Activated CD4-positive, CD25-positive, alpha-beta regulatory T cell treated with anti-CD3 and anti-CD28 coated beads, Interleukin-2, amount 50 U/mL, for 16 hours (primary cell): ENCODE data around the gene WDR48.

Experiments used
- DNase-seq: peaks from one replicate; pipeline ENCODE4 v3.0.0-alpha.2; 2020; ENCODE audit warnings: low read depth, low spot score

Gene WDR48

GRCh38 chr3:39063143-39063542, 11.3 kb downstream of the WDR48 start:
- DNase-seq: no peak

- DNase-seq: no peak
These were observed 12.8 kb downstream of the WDR48 start for GRCh38 chr3:39064646-39065045.

GRCh38 chr3:39065197-39065596, 13.4 kb downstream of the WDR48 start:
- no peak for DNase-seq

GRCh38 chr3:39067286-39067685, 15.5 kb downstream of the WDR48 start:
- no peak for DNase-seq

- DNase-seq: no peak
These were observed 16.7 kb downstream of the WDR48 start for GRCh38 chr3:39068556-39068955.

GRCh38 chr3:39075910-39076309, 24.1 kb downstream of the WDR48 start:
- DNase-seq: no peak

GRCh38 chr3:39079530-39079929, 27.7 kb downstream of the WDR48 start:
- no peak for DNase-seq

- DNase-seq: no peak
These were observed 28.2 kb downstream of the WDR48 start for GRCh38 chr3:39080026-39080425.

GRCh38 chr3:39082666-39083313, 31.0 kb downstream of the WDR48 start:
- no peak for DNase-seq

- no peak for DNase-seq
These were observed 34.3 kb downstream of the WDR48 start for GRCh38 chr3:39086144-39086543.

GRCh38 chr3:39088456-39088855, 36.6 kb downstream of the WDR48 start:
- DNase-seq: no peak

GRCh38 chr3:39088889-39089288, 37.1 kb downstream of the WDR48 start:
- no peak for DNase-seq

- DNase-seq: no peak
These were observed 39.1 kb downstream of the WDR48 start for GRCh38 chr3:39090922-39091321.

- DNase-seq: no peak
These were observed 43.2 kb downstream of the WDR48 start for GRCh38 chr3:39094851-39095677.

GRCh38 chr3:39095778-39096177, 44.0 kb downstream of the WDR48 start:
- DNase-seq: no peak

- DNase-seq: no peak
These were observed 45.0 kb downstream of the WDR48 start for GRCh38 chr3:39096775-39097174.

- DNase-seq: no peak
These were observed 46.1 kb downstream of the WDR48 start for GRCh38 chr3:39097716-39098472.

- no peak for DNase-seq
These were observed 46.7 kb downstream of the WDR48 start for GRCh38 chr3:39098473-39099000.

- no peak for DNase-seq
These were observed 47.4 kb downstream of the WDR48 start for GRCh38 chr3:39099242-39099641.

GRCh38 chr3:39099738-39100499, 48.1 kb downstream of the WDR48 start:
- DNase-seq: no peak

GRCh38 chr3:39100500-39100886, 48.7 kb downstream of the WDR48 start:
- DNase-seq: no peak
